K562 (cell line): ENCODE measurements around the gene RBKS. TPM values are rescaled to one million over a fixed set of nuclear protein-coding genes. Genes with fewer than 3 reads are reported as not detected.

Experiments used
- BHLHE40 ChIP-seq: IDR thresholded peaks from 2 replicates; pipeline ENCODE4 v1.6.1; 2011; ENCODE audit warnings: low read length, improper control_type of control experiment
- GABPA ChIP-seq: fragments of 200-800 bp; sonication (Bioruptor generic); conservative IDR thresholded peaks from 2 replicates; pipeline ENCODE4 v1.6.1; 2016; ENCODE audit warnings: low read depth, missing genetic modification characterization, missing compliant biosample characterization
- KLF13 ChIP-seq: fragments of 450-650 bp; IDR thresholded peaks from 2 replicates; pipeline ENCODE4 v1.6.1; 2016; ENCODE audit warnings: missing genetic modification characterization, low read depth, mild to moderate bottlenecking, missing compliant biosample characterization, moderate library complexity, borderline replicate concordance
- KLF6 ChIP-seq: fragments of 250-450 bp; sonication (Bioruptor Pico); IDR thresholded peaks from 2 replicates; pipeline ENCODE4 v1.4.0; 2020; ENCODE audit warnings: mild to moderate bottlenecking, moderate library complexity, borderline replicate concordance
- L3MBTL2 ChIP-seq: fragments of 450-650 bp; IDR thresholded peaks from 2 replicates; pipeline ENCODE4 v1.6.1; 2016; ENCODE audit warnings: mild to moderate bottlenecking, moderate library complexity
- MAZ ChIP-seq, 2 experiments: fragments of 450-650 bp in 1 of 2; sonication (generic) in 1 of 2; formaldehyde crosslinking; IDR thresholded peaks in 1 of 2; conservative IDR thresholded peaks in 1 of 2; 2 replicates each; pipeline versions ENCODE4 v1.4.0 to v1.5.0; 2020; ENCODE audit warnings: mild to moderate bottlenecking in 1 of 2, missing genetic modification reagents in 1 of 2
- TCF7L2 ChIP-seq: fragments of 150-350 bp; IDR thresholded peaks from 2 replicates; pipeline ENCODE4 v1.6.1; 2016; ENCODE audit warnings: low read depth, mild to moderate bottlenecking, low read length, moderate library complexity
- TSC22D4 ChIP-seq: fragments of 450-650 bp; IDR thresholded peaks from 2 replicates; pipeline ENCODE4 v1.6.1; 2016; ENCODE audit warnings: missing genetic modification characterization, missing biosample characterization, control low read depth
- ZNF354B ChIP-seq: fragments of 250-450 bp; sonication (Bioruptor Pico); IDR thresholded peaks from 2 replicates; pipeline ENCODE4 v1.4.0; 2020
- polyA plus RNA-seq, 8 experiments: library from polyadenylated mRNA; depleted of rRNA in 4 of 8; stranded (reverse) in 5 of 8; unstranded in 3 of 8; fragments of >200 nt; fragmentation: Nextera tagmentation in 2 of 8; fragmentation: Illumina TruSeq in 1 of 8; extraction: Ambion mirVana in 2 of 8; extraction: Trizol in 1 of 8; gene quantifications; 2 replicates each; pipeline versions ENCODE4 v1.2.1 to v1.2.3, GENCODE V29; 2011 to 2014; ENCODE audit warnings: inconsistent platforms in 1 of 8, missing spikeins in 1 of 8
- total RNA-seq, 7 experiments: library from RNA; depleted of rRNA in 6 of 7; stranded (reverse); fragments of >200 nt in 6 of 7; fragmentation: Illumina TruSeq in 2 of 7; extraction: Trizol in 2 of 7; gene quantifications; 2 replicates each; pipeline versions ENCODE4 v1.2.1 to v1.2.3, GENCODE V29; 2011 to 2021; ENCODE audit warnings: low replicate concordance in 1 of 7
- TF ChIP-seq, protein P1 (sequence below), 2 experiments: fragments of 450-650 bp in 1 of 2; IDR thresholded peaks; 2 replicates each; pipeline ENCODE4 v1.6.1; 2011 to 2017; ENCODE audit warnings: low read depth in 2 of 2, antibody characterized with exemption in 1 of 2, borderline replicate concordance in 1 of 2, low read length in 1 of 2, mild to moderate bottlenecking in 1 of 2, mixed read lengths in 1 of 2; ENCODE audit not compliant: control insufficient read depth in 1 of 2
- TF ChIP-seq, protein P2 (sequence below): fragments of 450-650 bp; formaldehyde crosslinking; IDR thresholded peaks from 2 replicates; pipeline ENCODE4 v1.4.0; 2020; ENCODE audit warnings: mild to moderate bottlenecking, moderate library complexity
- TF ChIP-seq, protein P3 (sequence below): IDR thresholded peaks from 2 replicates; pipeline ENCODE4 v1.6.1; 2012; ENCODE audit warnings: low read depth, low read length, improper control_type of control experiment, borderline replicate concordance

Gene RBKS
- total and polyA plus RNA-seq, 9 of the 15 experiments (the other 6 are each of a cell fraction or from before 2014, with no cell fraction given): 0.06 to 0.39 (median 0.19) TPM

DNA sequence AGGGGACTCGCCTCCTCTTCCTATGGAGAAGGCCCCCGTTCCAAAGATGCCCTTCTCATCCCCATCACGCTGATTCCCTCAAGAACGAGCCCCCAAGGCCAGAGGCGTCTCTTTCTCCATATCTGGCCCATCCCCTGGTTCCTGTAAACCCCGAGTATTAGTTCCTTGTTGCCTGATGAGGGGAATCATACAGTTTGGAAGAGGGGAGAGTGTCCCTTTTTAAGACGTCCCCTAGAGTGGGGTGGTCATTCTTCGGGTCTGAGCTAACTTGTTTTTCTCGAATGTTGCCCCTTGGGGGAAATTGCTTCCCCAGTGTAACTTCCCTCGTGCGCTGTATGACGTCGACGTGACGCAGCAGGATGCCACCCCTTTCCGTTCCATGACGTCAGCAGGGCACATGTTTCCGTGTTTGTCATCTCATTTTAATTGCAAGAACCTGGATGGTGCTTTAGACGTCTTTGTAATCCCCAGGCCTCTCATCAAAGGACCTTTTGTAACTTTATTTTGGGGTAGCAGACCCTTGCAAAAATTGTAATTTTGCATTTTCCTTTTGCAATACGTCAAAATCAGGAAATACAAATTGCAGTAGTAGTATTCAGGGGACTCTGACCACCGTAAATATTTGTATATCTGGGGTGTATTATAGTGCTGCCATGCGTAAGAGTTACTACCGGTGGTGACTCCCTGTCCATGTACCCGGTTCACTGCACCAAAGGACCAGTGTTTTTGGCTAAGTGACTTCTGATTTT is 911 bp upstream of the RBKS start (continued):
- TF ChIP-seq, protein P1, sequence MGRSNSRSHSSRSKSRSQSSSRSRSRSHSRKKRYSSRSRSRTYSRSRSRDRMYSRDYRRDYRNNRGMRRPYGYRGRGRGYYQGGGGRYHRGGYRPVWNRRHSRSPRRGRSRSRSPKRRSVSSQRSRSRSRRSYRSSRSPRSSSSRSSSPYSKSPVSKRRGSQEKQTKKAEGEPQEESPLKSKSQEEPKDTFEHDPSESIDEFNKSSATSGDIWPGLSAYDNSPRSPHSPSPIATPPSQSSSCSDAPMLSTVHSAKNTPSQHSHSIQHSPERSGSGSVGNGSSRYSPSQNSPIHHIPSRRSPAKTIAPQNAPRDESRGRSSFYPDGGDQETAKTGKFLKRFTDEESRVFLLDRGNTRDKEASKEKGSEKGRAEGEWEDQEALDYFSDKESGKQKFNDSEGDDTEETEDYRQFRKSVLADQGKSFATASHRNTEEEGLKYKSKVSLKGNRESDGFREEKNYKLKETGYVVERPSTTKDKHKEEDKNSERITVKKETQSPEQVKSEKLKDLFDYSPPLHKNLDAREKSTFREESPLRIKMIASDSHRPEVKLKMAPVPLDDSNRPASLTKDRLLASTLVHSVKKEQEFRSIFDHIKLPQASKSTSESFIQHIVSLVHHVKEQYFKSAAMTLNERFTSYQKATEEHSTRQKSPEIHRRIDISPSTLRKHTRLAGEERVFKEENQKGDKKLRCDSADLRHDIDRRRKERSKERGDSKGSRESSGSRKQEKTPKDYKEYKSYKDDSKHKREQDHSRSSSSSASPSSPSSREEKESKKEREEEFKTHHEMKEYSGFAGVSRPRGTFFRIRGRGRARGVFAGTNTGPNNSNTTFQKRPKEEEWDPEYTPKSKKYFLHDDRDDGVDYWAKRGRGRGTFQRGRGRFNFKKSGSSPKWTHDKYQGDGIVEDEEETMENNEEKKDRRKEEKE (IDR thresholded peaks at IDR 0.05; ENCODE audit: borderline replicate concordance in 1 of 2, control insufficient read depth in 1 of 2, low read depth in 2 of 2, low read length in 1 of 2): no peak
- TF ChIP-seq KLF6 (CRISPR knock-in tag) (peak; percentile 10; the same call in 1 of the 2 replicates), GABPA (peak; percentile 92), BHLHE40 (peak; percentile 54), ZNF354B (CRISPR knock-in tag) (no peak), L3MBTL2 (peak; percentile 89), TSC22D4 (no peak), MAZ (CRISPR knock-in tag; conservative IDR thresholded peaks at IDR 0.05 in 1 of 2, IDR thresholded peaks at IDR 0.05 in 1 of 2) (no peak), KLF13 (tag) (no peak), TCF7L2 (no peak)
- TF ChIP-seq, protein P2, sequence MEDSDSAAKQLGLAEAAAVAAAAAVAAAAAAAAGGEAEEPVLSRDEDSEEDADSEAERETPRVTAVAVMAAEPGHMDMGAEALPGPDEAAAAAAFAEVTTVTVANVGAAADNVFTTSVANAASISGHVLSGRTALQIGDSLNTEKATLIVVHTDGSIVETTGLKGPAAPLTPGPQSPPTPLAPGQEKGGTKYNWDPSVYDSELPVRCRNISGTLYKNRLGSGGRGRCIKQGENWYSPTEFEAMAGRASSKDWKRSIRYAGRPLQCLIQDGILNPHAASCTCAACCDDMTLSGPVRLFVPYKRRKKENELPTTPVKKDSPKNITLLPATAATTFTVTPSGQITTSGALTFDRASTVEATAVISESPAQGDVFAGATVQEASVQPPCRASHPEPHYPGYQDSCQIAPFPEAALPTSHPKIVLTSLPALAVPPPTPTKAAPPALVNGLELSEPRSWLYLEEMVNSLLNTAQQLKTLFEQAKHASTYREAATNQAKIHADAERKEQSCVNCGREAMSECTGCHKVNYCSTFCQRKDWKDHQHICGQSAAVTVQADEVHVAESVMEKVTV (CRISPR knock-in tag): no peak
- TF ChIP-seq, protein P3, sequence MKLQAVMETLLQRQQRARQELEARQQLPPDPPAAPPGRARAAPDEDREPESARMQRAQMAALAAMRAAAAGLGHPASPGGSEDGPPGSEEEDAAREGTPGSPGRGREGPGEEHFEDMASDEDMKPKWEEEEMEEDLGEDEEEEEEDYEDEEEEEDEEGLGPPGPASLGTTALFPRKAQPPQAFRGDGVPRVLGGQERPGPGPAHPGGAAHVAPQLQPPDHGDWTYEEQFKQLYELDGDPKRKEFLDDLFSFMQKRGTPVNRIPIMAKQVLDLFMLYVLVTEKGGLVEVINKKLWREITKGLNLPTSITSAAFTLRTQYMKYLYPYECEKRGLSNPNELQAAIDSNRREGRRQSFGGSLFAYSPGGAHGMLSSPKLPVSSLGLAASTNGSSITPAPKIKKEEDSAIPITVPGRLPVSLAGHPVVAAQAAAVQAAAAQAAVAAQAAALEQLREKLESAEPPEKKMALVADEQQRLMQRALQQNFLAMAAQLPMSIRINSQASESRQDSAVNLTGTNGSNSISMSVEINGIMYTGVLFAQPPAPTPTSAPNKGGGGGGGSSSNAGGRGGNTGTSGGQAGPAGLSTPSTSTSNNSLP: no peak
